ENCODE measurements around the gene GOLGA1.
A peak's percentile ranks its signal among the peaks of the same experiment; 100 is the strongest.
"Not testable (repeated sequence)": the region's sequence is repeated elsewhere in the genome, so short reads cannot be mapped to it uniquely, and the experiment has no call there.

Gene GOLGA1

DNA sequence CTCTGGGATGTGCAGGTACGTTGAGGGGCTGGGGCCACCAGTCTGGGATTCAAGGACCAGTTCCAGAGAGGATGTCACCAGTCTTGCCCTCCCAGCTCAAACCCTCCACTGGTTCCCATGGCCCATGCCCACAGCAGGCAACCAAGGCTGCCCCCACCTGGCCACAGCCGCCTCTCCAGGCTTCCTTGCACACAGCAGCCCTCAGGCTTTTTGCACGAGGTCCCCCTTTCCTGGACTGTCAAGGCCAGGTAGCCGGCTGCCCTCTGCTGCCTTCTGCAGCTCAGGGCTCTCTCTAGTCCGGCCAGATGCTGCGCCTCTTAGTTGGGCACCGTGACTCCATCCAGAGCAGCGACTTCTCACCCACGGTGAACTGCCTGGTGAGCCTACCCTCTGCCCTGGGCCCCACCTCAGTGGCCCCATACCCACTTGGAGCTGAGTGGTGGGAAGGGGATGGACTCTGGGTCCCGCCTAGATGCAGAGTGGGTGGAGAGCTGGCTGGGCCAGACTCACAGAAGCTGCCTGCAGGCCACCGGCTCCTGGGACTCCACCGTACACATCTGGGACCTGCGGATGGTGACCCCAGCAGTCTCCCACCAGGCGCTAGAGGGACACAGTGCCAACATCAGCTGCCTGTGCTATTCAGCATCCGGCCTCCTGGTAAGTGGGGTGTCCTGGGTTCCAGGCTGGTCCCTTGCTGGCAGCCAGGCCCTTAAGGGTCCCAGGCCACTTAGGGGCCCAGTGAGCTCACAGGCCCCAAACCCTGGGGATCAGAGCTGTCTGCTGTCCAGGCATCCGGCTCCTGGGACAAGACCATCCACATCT, 84.7 kb downstream of the GOLGA1 start:
- no peak for DNase-seq

DNA sequence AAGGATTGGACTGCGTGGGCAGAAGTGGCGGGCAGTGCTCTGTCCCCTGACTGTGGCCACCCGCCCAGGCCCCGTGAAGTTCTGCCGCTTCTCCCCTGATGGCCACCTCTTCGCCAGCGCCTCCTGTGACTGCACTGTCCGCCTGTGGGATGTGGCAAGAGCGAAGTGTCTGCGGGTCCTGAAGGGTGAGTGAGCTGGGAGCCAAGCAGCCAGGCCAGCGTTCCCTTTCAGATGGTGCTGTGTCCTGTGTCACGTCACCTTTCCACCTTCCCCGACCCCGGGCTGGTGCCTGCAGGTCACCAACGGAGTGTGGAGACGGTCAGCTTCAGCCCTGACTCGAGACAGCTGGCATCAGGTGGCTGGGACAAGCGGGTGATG, 85.3 kb downstream of the GOLGA1 start:
- DNase-seq, result no peak

DNA sequence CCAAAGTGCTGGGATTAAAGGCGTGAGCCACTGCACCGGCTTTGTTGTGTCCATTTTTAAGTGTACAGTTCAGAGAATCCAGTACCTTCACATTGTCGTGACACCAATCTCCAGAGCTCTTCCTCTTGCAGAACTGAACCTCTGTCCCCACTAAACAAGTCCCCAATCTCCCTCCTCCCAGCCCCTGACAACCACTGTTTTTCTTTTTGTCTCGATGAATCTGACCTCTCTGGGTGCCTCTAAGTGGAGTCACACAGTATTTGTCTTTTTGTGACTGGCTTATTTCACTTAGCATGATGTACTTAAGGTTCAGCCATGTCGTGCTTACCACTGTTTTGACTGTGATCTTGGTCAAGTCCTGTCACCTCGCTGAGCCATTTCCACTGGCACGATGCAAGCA, 86.1 kb downstream of the GOLGA1 start:
- no peak for DNase-seq

DNA sequence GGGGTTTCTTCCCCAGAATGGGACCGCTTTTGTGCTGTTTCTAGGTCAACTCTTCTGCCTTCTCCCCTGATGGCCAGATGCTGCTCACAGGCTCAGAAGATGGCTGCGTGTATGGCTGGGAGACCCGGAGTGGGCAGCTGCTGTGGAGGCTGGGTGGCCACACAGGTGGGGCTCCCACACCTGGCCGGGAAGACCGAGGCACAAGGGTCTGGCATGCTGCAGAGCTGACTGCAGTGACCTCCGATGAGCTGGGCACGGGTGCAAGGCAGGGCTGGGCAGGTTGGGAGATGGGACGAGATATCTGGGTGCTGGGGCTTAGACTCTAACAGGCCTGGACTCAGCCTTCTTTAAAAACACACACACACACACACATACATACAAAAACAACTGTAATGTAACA, 86.7 kb downstream of the GOLGA1 start:
- no peak for DNase-seq

DNA sequence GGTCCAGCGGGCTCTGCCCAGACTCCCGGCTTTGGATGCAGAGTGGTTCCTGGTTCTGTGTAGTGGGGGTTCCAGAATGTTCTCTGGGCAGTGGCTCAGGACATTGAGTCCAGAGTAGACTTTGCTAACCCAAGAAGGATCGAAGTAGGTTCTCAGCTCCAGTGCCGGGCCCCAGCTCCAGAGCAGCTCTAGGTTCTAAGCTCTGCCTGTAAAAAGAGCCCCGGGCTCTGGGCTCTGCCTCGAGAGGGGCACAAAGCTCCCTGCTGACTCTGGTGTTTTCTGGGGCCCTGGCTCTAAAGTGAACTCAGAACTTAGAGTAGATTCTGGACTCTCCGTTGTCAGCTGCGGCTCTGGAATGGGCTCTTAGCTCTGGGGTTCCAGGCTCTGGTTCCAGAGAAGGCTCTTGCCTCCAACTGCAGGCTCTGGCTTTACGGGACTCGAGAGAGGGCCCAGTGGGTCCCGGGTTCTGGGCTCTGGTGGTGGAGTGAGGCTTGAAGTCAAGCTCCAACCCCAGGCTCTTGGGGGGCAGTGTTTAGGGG, 87.2 kb downstream of the GOLGA1 start:
- no peak for DNase-seq

DNA sequence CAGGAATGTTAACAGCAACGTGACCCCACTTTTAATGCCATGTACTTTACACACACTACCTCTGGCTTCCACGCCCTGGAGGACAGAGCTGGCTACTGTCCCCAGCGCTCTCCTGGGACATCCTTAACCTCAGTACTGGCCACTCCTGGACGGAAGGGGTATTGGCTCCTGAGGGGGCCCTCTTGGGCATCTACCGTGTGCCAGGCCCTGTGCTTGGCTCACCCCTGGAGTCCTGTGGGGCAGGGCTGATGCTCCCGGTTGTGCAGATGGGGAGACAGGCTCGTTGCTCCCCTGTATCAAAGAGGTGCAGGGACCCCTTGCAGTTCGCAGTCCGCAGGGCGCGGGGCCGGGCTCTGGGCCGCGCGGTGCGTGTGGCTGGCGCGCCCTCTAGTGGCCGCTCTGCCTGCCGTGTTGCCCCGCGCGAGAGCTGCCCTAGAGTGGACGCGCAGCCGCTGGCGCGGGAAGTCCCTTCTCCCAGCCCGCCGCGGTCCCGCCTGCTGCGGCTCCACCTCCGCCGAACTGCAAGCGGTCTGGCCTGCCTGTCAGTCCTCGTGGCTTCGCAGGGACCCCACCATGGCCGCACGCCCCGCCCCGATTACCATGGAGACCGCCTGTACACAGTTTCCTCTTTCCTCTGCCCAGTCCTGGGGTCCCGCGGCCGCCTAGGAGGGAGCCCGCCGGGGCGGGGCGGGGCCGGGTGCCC, 87.9 kb downstream of the GOLGA1 start, which contains the start of gene WDR38:
Gene WDR38 (plus strand): TSS at position 632 of the 703 bp plus-strand sequence. CDS start 72 bp downstream, outside the sequence.
- DNase-seq, result peak; percentile 50 to 65 (median 54)

DNA sequence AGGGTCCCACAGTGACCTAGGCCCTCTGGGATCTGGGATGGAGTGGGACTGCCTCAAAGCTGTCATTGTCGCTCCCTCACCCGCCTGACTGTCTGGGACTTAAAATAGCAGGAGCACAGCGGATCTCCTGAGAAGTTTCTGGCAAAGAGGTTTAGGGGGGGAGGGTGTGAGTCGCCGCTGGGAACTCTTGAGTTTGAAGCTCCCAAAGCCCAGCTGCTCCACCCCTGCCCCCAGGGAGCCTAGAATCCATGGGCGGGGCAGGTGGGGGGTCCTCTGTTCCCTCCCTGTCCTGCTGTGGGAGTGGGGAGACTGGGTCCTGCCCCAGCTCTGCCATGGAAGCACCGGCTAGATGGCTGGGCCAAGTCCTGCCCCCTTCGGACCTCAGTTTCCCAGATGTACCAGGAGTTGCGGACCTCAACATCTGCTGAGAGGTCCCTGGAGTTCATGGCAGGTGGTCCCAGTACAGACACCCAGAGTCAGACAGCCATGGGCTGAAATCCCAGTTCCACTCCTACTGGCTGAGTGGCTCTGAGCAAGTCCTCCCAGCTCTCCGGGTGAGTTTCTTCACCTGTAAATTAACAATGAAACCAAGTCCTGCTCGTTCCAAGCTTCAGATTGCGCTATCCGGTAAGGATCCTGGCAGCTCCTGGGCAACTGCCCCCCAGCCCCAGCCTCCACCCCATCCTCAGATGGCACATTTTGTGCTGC, 88.6 kb downstream of the GOLGA1 start:
- DNase-seq, result no peak

DNA sequence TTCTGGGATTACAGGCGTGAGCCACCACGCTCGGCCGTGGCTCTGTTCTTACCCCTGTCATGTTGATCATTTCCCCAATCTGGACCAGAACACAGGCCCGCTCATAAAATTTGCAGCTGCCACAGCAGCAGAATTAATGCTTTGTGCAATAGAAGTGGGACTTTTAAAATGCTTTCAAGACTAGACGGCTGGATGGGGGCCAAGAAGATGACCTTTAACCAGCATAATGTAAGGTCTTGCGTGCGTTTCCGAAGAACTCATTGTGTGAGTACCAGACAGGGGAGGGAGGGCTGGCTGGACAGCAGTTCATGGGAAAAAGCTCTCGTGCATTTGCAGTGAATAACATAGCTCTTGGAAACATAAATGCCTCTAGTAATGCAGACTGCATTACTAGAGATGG, 91.1 kb downstream of the GOLGA1 start:
- DNase-seq, result no peak

DNA sequence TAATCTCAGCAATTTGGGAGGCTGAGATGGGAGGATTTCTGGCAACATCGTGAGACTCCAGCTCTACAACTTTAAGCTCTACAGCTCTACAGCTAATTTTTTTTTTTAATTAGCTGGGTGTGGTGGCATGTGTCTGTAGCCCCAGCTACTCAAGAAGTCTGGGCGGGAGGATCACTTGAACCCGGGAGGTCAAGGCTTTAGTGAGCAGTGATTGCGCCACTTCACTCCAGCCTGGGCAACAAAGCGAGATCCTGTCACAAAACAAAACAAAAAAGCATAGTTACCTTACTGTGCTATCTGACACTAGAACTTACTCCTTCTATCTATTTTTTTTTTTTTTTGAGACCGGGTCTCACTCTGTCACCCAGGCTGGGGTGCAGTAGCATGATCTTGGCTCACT, 93.9 kb downstream of the GOLGA1 start:
- DNase-seq, result no peak

DNA sequence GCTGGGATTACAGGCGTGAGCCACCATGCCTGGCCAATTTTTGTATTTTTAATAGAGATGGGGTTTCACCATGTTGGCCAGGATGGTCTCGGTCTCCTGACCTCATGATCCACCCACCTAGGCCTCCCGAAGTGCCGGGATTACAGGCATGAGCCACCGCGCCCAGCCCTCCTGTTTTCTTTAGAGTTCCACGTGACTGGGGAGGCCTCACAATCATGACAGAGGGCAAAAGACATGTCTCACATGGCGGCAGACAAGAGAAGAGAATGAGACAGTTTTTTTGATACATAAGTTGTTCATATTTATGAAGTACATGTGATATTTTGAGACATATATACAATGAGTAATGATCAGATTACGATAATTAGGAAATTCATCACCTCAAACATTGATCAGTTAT, 94.4 kb downstream of the GOLGA1 start:
- not testable (repeated sequence) for DNase-seq

DNA sequence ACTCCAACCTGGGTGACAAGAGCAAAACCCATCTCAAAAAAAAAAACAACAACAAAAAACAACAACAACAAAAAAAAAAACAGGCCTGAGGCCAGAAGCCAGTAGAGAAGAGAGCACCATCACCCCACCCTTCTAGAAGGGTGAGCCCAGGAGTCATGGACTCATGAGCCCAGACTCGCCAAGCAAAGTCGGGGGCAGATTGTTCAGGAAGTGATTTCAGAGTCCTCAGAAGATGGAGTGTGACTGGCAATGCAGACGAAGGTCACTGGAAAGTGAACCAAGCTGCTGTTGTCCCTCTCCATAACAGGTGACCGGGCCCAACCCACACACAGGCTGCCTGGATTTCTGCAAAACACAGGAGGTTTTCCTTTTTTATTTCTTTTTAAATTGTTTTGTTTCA, 96.6 kb downstream of the GOLGA1 start:
- DNase-seq, result no peak

DNA sequence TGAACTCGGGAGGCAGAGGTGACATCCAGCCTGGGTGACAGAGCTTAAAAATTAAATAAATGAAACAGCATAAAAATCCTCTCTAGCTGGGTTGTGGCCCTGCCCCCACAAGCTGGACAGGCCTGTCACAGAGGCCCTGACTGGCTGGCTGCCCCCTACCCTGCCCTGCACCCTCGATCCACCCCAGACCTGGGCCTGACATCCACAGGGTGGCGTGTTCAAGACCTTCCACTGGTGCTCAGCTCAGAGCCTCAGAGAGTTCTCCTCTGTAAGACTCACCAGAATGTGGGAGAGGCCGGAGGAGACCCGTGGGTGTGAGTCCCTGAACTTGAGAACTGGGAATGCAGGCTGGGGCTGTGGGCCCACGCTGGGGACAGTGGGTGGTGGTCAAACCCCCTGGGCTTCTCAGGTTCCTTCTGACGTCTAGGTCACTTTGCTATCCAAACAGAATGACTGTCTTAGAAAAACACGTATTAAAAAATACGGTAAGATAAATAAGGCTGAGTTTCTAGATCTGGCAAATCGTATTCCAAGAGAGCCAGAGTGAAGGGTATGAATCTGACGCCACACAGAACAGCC, 97.3 kb downstream of the GOLGA1 start:
- no peak for DNase-seq

DNA sequence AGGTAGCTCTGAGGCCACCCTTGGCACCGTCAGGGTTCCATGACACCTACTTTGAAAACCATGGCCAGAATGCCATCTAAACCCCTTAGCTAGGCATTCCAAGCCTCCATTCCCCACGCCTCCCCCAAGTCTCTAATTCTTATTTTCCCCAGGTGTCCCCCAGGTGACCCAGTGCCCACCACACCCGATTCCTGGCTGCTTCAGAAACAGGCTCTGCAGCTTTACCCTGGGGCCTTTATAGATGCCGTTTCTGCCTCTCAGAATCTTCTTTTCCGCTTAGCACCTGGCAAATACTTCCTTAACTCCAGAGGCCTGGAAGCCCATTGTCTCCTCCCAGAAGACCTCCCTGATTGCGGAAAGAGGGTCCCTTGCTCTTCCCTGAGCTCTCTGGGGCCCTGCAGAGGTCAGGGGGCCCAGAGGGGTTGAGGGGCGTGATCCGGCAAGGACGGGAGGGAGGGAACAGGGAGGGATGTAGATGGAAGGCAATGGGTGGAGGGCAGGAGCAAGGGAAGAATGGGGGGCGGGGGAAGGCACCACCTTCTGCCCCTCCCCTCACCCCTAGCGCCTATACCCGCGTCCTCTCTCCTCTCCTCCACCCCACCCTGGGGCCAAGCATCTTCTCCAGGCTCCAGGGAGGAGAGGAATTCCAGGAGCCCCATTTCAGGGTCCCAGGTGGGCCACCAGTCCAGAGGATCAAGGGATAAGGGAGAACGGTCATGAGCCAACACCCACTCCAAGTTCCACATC, 99.6 kb downstream of the GOLGA1 start:
- DNase-seq, result no peak

DNA sequence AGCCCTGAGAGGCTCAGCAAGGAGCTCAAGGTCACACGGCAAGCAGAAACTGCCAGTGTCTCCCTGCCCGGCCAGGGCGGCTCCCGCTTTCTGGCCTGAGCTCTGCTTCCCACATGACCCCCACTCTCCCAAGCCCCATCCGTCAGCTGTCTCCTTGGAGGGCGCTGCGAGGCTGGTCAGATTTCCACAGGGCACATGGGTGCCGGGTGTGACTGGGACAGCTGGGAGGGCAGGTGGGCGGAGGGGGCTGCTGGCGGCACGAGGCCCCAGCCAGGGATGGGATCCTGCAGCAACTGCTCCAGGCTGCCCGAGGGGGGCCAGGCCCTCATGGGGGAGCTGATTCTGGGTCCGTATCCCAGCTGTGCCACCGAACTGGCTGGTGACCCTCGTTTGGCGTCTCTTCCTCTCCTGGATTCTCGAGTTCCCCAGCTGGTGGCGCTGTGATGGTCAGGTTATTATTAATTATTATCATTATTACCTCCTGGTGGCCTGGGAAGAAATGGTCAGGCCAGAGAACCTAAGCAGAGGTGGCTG, 100.5 kb downstream of the GOLGA1 start:
- no peak for DNase-seq

DNA sequence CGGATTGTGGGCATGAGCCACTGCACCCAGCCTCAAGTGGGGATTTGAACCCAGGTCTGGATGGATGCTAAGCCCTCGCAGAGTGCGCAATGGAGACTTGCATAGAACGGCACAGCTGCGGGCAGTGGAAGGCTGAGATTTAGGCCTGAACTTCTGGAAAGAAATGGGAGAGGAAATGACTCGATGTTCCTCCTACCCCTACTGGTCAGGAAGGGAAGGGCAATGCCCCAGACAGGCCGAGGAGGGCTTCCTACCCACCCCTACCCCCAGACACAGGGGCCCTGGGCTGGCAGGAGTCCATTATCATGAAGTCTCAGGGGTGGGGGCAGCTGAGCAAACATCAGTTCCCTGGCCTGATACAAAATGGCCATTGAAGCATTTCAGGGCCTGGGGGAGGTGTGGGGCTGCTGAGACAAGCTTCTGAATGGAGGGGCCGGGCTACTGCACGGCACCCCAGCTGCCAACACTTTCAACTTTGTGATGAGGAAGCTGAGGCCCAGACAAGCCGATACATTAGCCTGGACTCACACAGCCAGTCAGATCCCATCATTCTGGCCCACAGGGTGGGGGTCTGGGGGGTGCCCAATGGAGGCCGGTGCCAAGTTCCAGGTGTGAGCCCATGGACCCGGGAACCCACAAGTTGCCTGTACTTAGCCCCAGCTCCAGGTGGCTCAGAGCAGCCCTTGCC, 101.1 kb downstream of the GOLGA1 start:
- DNase-seq, result no peak

DNA sequence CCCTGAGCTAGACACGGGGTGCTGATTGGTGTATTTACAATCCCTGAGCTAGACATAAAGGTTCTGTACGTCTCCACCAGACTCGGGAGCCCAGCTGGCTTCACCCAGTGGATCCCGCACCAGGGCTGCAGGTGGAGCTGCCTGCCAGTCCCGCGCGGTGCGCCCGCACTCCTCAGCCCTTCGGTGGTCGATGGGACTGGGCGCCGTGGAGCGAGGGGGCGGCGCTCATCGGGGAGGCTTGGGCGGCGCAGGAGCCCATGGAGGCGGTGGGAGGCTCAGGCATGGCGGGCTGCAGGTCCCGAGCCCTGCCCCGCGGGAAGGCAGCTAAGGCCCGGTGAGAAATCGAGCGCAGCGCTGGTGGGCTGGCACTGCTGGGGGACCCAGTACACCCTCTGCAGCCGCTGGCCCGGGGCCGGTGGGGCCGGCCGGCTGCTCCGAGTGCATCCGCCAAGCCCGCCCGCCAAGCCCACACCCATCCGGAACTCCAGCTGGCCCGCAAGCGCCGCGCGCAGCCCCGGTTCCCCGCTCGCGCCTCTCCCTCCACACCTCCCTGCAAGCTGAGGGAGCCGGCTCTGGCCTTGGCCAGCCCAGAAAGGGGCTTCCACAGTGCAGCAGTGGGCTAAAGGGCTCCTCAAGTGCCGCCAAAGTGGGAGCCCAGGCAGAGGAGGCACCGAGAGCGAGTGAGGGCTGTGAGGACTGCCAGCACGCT, 102.2 kb downstream of the GOLGA1 start:
- not testable (repeated sequence) for DNase-seq

DNA sequence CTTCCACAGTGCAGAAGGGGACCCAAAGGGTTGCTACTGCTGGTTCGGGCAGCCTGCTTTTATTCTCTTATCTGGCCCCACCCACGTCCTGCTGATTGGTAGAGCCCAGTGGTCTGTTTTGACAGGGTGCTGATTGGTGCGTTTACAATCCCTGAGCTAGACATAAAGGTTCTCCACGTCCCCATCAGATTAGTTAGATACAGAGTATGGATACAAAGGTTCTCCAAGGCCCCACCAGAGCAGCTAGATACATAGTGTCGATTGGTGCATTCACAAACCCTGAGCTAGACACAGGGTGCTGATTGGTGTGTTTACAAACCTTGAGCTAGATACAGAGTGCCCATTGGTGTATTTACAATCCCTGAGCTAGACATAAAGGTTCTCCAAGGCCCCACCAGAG, 102.8 kb downstream of the GOLGA1 start:
- DNase-seq, result not testable (repeated sequence)

DNA sequence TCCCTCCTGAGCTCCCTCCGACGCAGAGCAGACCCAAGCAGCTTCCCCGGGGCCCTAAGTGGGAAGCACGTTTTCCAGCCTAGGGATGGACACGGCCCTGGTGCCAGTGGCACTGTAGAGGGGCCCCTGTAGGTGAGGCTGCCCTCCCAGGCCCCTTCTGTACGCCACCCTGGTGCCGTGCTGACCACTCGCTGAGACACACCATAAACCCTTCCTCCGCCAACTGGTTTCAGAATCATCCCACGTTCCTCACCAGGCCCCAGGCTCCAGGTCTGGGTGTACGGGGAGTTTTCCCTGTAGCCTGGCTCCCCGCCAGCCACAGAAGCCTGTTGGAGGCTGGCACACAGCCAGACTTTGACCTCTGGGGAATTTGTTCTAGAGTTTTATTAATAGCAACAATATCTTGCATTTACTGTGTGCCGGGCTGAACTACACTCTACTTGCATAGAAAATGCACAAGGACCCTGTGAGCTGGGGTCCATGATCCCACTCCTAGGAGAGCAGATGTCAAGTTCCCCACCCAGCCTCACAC, 105.8 kb downstream of the GOLGA1 start:
- DNase-seq, result no peak

DNA sequence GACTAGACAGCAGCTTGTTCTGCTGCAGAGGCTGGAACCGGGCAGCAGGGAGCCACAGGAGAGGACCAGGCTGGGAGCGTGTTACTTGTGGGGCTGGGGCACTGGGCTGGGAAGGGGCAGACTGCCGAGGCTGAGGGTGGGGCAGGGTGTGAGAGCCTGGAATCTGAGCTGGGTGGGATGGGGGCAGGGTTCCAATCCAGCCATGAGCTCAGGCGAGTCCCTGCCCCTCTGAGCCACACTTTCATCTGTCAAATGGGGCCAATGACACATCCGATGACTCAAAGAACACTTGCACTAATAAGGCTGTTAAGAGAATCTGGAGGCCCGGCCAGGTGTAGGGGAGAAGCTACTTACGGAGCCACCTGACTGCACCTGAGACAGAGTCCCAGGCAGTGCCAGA, 106.3 kb downstream of the GOLGA1 start:
- DNase-seq, result no peak

DNA sequence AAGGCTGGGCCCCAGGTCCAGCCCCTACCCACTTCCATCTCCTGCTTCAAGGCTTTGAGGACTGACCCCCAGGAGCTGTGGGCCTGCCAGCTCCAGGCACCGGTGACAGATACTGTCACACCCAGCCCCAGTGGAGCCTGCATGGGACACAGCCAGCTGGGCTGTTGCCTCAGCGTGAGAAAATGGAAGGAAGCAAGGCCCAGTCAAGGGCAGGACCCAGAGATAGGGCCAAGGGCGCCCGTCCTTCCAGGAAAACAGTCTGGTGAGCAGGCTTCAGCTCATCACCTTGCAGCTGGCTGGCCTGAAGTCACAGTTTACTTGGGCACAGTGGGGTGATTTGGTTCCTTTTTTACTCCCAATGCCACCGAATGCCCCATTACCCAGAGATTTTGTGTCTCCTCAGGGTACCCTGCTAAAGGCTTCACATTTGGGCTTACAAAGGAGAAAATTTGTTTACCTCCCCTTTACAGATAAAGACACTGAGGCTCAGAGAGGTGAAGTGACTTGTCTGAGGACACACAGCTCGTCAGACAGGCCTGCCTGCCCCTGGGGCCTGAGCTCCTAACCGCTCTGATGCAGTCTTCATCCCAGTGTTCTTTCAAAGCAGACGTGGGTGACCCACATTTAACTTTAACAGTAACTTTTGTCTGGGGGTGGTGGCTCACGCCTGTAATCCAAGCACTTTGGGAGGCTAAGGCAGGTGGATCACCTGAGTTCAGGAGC, 109.1 kb downstream of the GOLGA1 start:
- DNase-seq, result no peak

Data from activated CD4-positive, CD25-positive, alpha-beta regulatory T cell (primary cell).